ENCODE results near the gene DEFB124.

Gene DEFB124

GRCh38 chr20:31415653-31416052 lies 59.3 kb downstream of the DEFB124 start:
- DNase-seq = no peak

Measured in NCI-H526 (cell line).